Activated T-helper 9 cell treated with anti-CD3 and anti-CD28 coated beads, Interleukin-2, amount 50 U/mL, for 16 hours (primary cell): ENCODE measurements around the gene TAS2R60.
"Not testable (repeated sequence)": the region's sequence is repeated elsewhere in the genome, so short reads cannot be mapped to it uniquely, and the experiment has no call there.

Experiments used
- DNase-seq: peaks from one replicate; pipeline ENCODE4 v3.0.0-alpha.2; 2020; ENCODE audit warnings: low read depth

TAS2R60 gene

DNA sequence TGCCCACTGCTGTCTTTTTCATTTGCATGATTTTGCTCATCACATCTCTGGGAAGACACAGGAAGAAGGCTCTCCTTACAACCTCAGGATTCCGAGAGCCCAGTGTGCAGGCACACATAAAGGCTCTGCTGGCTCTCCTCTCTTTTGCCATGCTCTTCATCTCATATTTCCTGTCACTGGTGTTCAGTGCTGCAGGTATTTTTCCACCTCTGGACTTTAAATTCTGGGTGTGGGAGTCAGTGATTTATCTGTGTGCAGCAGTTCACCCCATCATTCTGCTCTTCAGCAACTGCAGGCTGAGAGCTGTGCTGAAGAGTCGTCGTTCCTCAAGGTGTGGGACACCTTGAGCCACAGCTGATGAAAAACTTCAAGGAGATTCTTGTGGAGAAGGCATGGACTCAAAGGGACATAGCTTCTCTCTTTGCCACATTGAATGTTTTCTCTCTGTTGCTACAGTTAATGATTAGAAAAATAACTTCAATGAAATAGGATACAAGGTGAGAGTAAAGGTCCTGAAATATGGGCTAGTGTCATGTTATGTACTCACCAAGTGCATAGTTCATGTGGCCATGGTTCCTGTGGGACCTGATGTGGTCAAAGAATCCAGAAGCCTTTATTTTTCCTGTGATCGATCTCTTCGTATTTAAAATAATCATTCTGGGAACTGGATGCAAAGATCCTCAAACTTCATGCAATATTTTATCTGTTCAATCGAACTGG is 970 bp downstream of the TAS2R60 start:
- no peak for DNase-seq

DNA sequence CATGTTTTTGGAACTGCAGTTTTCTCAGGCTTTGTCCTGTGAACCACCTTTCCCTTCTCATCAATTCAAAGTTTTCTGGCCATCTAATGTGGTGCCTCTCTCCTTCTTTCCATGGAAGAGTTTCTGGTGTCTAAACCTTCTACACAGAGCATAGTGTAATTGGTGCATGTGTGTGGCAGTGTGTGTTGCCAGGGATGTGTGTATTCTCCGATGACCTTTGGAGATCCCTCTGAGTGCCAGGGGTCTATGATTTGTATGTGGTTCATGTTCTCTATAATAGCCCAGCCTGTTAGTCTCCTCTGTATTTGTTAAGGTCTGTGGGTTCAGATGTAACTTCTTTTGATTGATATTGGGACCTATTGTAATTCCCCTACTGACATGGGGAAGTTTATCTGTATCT is 1.5 kb downstream of the TAS2R60 start:
- no peak for DNase-seq

DNA sequence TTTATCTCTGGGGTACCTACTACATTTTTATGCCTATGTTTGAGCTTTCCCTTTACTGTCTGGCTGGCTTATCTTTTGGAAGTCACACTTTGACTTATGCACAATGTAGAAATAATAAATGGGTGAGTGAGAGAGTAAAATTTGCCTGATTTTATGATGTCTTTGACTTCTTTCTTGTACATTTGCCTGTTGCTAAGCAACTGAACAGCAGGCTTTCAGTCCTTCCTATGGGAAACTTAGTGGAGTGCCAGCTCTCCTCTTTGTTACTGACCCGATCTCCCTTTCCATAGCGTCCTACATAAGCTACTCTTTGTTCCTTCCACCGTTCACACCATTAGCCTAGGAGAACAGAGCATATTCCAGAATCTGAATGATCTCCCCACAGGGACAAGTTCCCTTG is 4.2 kb downstream of the TAS2R60 start:
- DNase-seq = no peak

DNA sequence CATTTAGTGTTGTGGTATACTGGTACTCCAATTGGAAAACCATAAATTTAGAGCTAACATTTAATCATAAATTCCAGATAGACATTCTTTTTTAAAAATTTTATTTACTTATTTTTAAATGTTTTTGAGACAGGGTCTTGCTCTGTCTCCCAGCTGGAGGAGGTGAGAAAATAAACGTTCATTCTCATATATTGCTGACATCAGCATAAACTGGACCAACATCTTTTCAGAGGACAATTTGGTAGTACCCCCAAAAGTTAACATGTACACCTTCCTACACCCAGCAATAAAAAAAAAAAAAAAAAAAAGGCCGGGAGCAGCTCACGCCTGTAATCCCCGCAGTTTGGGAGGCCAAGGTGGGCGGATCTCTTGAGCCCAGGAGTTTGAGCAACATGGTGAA is 5.2 kb downstream of the TAS2R60 start:
- no peak for DNase-seq

DNA sequence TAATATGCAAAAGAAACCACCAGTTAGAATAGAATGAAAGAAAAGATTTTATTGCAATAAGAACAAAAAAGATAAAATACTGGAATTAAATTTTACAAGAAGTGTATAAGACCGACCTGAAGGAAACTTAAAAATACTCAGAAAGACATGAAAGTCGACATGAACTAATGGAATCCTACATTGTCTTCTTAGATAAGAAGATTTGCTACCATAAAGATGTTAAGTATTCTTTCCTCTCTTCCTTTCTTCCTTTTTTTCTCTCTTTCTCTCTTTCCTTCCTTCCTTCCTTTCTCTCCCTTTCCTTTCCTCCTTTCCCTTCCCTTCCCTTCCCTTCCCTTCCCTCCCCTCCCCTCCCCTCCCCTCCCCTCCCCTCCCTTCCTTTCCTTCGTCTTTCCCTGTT is 6.5 kb downstream of the TAS2R60 start:
- DNase-seq = no peak

DNA sequence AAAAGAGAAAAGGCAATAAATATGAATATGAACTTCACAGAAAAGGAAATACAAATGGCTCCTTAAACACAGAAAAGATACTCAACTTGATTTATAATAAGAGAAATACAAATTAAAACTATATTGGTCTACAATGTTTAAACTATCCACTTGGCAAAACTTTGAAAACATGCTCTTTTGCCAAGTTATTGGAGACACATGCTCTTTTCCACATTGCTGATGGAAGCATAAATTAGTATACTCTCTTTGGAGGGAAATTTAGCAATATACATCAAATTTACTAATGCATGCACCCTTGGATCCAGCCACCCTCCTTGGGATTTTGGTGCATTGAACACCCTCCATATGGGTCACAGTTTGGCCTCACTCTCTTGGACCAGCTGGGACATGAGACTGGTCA is 7.9 kb downstream of the TAS2R60 start:
- DNase-seq = no peak

DNA sequence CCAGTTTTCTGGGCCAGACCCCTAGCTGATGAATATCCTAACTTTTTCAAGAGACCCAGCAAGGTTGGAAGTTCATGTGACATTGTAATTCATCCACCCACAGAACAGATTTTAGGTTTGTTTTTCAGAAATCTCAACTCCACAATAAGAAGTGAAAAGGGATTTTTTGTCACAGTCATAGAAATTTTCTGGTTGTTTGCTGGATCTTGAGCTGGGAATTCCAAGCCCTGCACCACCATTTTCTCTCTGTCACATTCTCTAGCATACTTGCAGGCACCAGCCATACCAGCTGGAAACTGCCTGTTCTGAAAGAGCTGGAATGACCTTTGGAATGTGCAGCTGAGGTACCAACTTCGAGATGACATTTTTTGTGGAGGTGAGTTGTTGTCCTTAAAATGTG is 8.5 kb downstream of the TAS2R60 start:
- DNase-seq = no peak

DNA sequence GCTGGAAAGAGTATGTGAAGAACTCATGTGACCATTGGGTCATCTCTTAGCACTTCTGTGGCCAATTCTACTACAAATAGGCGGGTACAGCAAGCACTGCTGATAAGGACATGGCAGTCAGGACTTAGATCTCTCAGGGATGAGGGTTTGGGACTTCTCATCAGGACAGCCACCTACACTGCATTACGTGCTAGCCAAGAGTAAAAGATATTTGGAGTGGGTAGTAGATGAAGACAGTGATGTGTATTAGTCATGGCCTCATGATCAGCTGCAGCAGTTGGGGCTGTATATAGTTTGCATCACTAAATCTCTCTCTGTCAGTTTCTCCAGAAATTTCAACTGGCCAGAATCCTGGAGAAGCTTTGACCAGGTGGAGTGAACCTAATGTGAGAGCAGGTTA is 9.2 kb downstream of the TAS2R60 start:
- DNase-seq = no peak

DNA sequence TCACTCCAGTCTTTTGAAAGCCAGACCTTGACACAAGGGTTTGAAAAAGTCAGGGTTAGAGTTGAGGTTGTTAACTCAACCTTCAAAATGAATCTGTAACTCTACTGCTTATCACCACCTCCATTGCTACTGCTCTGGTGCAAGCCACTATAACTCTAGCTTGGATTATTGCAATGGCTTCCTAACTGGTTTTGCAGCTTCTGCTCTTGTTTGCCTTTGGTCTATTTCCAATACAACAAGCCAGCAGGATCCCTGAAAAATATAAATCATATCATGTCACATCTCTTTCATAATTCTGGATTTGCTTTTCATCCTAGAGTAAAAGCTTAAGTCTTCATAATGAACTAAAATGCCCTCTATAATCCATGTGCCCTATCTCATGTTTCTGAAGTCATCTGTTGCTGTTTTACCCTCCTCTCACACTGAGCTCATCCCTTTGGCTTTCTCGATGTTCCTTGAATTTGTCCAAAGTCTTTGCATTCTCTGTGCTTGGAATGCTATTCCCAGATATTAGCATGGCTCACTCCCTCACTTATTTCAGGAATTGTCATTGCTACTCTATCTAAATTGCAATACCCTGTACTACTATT is 10.9 kb downstream of the TAS2R60 start:
- no peak for DNase-seq

DNA sequence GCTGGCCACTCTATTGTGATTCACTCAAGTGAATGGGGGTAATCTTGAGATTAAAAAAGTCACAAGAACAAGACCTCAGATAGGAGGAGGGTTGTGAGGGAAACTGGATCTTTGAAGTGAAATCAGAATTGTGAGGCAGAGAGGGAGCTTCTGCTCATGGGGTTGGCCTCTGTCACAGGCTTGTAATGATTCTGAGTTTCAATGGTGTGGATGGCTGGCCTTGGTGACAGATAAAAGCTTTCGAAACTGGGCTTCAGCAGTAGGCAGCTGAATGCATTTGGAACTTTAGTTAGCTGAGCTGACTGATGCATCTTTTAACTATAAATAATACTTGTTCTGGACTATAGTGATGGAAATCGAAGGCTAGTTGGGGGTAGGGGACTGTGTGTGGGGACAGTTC is 12.2 kb downstream of the TAS2R60 start:
- no peak for DNase-seq

DNA sequence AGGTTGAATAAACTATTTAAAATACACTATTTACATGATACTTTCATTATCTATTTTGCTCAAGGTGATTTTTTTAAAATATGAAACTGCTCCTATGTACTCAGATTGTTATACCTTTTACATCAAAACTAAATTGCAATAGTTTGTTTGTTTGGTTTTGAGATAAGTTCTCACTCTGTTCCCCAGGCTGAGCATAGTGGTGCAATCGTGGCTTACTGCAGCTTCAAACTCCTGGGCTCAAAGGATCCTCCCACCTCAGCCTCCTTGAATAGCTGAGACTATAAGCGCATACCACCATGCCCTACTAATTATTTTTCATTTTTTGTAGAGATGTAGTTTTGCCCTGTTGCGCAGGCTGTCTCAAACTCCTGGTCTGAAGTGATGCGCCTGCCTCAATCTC is 12.7 kb downstream of the TAS2R60 start:
- no peak for DNase-seq

DNA sequence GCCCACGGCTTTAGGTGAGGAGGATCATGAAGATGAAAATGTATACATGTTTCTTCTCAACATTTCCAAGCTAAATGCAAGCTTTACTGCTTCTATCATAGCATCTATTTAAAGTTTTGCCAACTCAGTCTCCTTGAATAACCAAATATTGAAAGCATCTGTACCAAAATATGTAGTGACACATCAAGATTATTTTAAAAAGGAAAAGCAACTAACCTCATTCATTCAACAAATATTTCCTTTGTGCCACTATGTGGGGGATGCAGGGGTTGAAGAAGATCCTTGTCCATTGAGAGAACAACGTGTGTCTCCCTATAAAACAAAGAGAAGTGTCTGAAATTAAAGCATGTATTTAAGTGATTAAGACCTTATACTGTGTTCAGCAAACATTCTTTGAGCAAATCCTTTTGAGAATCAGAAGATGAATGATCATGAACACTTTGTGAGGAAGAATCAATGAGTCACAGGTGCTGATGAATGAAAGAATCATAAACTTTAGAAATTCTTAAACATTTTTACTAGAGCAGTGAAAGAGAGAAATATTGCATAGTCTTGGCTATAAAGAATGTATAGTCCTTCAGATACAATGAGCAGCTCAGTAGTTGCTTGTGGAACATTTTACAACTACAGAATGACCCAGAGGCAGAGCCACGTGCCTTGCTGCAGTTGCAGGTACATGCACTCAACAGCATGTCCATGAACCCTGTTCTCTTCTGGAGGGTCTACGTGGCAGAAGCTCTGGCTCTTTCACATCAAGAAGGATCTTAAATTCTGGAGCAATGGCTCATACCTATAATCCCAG is 13.9 kb downstream of the TAS2R60 start:
- no peak for DNase-seq

DNA sequence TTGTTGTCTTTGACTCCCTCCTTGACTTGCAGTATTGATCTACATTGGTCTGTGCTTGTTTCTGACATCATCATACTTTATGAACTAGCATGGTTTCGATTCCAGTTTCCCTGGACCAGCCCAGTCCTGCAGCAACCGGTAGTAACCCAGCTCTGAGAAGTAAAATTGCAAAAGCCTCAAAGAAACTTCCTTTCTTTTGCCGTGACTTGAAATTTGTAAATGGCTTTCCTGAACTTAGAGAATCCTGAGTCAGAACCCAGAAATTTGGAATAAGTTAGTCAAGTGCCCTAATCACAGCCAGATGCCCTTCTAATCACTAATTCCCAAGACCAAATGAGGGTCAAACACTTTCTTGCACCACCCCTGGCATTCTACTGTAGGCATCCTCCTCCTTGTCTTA is 15.0 kb downstream of the TAS2R60 start:
- DNase-seq = no peak

DNA sequence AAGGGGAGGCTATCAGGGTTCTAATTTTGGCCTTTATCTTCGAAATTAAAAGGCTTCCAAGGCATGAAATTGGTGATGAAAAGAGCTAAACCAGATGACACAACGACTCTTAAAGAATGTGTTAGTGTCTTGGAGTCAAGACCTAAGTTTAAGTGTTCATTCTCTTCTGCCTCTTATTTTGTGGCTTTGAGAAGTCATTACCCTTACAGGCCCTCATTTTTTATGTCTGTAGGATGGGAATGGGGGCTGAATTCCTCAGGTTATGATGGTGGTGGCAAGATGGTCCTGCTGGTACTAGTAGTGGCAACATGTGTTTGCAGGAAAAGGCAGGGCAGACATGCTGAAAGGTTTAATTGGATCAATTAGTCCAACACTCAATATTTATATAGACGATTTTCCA is 15.4 kb downstream of the TAS2R60 start:
- DNase-seq = no peak

DNA sequence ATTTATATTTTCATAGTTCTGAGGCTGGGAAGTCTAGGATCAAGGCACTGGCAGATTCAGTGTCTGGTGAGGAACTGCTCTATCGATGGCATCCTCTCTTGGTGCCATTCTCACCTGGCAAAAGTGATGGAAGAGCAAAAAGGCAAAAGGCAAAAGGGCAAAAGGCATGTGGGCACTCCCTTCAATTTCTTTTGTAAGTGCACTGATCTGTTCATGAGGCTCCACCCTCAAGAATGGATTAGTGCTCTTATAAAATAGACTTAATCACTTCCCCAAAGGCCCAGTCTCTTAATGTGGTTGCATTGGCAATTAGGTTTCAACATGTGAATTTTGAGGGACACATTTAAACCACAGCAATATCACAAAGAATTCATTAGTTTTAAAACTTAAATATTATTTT is 16.1 kb downstream of the TAS2R60 start:
- DNase-seq = no peak

DNA sequence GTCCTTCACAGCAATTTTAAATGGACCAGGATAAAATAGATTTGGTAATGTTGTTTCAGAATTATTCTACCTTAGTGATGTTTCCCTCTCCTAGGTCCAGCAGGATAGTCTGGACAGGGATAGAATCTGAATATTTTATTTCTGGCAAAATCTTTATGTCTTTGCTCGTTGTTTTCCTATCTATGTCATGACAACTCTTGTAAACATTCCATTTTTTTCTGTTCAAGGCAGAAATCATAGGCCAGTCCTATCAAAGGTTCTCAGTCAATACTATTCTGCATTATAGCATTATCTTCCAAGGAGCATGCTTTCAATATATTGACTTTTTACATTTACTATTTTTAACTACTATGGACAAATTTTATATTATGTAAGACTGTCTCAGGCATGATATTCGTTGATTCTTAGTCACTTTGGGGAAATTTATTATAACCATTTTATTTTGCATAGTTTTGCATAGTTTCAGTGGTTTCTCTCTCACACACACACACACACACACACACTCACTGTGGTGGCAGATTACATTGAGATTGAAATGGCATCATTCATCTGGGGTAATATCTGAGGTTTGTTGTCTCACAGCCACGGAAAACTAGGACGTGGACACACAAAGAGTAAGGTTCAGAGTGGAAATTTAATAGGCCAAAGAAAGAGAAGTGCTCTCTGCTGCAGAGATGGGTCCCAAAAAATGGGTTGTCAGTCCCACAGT is 17.2 kb downstream of the TAS2R60 start:
- DNase-seq = no peak

DNA sequence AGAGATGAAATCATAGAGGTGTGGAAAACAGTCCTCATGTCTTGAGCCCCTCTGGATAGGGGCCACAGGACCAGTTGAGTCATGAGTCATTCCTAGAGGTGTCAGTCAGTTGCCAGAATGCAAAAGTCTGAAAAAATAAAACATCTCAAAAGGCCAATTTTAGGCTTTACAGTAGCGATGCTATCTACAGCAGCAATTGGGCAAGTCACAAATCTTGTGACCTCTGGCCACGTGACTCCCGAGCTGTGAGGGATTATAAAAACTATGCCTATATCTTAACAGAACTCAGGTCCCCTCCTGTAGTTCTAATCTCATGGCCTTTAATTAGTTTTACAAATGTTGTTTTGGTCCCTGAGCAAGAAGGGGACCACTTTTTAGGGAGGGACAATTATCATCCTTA is 18.8 kb downstream of the TAS2R60 start:
- DNase-seq = no peak

DNA sequence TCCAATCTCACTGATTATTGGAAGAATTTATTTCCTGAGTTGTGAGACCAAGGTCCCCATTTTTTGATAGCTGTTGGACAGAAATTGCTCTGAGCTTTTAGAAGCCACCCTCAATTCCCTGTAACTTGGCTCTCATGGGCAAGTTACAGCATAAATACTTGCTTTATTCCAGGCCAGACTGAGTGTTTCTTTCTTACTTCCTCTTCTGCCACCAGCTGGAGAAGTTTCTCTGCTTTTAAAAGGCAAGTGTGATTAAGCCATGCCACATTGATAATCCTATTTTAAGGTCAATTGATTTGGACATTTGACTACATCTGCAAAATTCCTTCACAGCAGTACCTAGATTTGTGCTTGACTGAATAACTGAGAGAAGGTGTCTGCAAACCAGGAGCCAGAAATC is 20.3 kb downstream of the TAS2R60 start:
- DNase-seq = no peak

DNA sequence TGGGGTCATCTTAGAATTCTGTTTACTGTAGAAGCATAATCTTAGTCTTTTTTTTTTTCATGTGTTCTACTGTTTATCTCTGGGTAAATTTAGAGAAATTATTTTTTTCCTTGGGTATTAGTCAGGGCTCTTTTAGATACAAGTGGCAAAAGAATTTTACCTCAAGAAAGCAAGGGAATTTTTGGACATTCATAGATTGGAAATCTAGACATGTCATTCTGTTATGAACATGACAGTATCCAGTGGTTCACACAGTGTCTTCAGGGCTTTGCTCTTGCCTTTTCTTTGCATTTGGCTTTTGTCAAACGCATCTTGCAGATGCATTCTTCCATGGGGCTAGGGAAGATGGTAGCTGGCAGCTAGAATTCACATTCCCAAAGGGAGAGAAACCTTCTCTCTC is 20.7 kb downstream of the TAS2R60 start:
- no peak for DNase-seq

DNA sequence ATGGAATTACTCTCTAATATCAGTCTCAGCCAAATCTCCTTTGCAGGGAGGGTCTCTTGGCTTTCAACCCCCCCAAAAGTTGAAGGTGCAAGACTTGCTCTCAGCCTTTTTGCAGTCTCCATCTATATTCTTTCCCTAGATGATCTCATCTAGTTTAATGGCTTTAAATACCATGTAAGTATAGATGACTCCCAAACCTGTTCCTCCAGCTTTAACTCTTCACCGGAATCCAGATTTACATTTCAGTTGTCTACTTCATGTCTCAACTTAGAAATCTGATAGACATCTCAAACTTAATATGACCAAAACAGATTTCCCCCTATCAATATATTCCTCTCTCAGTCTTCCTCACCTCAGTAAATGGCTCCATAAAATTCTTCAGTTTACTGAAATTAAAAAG is 24.5 kb downstream of the TAS2R60 start:
- no peak for DNase-seq

DNA sequence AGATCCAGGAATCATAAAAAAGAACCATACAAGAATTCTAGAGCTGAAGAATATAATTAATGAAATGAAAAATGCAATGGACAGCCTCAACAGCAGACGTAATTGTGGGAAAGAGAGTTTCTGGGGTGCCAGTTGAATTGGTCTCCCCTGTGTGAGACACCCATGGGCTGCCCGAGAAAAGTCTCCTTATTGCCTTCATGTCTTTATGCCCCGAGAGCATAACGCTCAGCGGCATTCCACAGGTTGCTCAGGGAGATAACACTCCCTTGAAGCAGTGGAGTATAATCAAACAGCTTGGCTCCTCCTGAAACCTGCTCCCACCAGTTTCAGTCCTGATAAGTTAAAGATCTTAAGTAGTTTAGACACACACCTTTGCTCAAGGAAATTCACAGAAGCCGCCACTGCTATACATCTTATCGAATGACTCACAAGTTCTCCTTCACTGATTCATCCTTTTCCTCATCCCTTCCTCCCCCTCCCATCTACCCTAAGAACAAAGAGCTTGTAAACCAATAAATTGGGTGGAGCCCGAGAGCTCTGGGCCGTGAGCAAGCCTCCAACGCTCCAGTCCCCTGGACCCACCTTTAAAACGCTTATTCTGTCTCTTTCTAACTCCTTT is 28.9 kb downstream of the TAS2R60 start:
- not testable (repeated sequence) for DNase-seq

DNA sequence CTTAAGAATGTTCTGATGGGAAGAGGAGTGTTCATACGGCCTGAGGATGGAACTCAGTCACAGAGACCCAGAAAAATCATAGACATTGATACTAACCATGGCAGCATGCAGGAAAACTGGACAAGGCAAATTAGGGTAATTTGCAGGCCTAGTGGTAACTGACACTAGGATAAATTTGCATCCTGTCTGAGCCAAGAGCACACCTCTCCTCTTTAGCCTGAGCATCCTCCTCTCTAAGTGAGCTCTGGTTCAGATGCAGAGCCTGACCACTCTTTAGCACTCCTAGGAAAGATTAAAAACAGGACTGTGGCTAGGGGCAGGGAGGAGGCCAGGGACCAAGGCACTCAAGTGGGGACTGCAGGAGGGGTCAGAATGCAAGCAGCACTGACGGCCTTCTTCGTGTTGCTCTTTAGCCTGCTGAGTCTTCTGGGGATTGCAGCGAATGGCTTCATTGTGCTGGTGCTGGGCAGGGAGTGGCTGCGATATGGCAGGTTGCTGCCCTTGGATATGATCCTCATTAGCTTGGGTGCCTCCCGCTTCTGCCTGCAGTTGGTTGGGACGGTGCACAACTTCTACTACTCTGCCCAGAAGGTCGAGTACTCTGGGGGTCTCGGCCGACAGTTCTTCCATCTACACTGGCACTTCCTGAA is 34.4 kb downstream of the TAS2R60 start, which contains the start of gene TAS2R41:
TSS of gene TAS2R41 (plus strand) at position 373 of the 650 bp plus-strand sequence. CDS start at position 373, 0 bp downstream.
- DNase-seq = no peak
